ENCODE data around the gene COQ8A.
"Not testable (repeated sequence)": the region's sequence is repeated elsewhere in the genome, so short reads cannot be mapped to it uniquely, and the experiment has no call there.

The COQ8A gene

GRCh38 chr1:226953175-226953800 lies 13.2 kb downstream of the COQ8A start:
- no peak for DNase-seq

- DNase-seq, result no peak
These were observed 14.2 kb downstream of the COQ8A start for GRCh38 chr1:226954337-226954736.

GRCh38 chr1:226954777-226955176 lies 14.7 kb downstream of the COQ8A start:
- no peak for DNase-seq

- not testable (repeated sequence) for DNase-seq
These were observed 15.8 kb downstream of the COQ8A start for GRCh38 chr1:226955857-226956256.

DNA sequence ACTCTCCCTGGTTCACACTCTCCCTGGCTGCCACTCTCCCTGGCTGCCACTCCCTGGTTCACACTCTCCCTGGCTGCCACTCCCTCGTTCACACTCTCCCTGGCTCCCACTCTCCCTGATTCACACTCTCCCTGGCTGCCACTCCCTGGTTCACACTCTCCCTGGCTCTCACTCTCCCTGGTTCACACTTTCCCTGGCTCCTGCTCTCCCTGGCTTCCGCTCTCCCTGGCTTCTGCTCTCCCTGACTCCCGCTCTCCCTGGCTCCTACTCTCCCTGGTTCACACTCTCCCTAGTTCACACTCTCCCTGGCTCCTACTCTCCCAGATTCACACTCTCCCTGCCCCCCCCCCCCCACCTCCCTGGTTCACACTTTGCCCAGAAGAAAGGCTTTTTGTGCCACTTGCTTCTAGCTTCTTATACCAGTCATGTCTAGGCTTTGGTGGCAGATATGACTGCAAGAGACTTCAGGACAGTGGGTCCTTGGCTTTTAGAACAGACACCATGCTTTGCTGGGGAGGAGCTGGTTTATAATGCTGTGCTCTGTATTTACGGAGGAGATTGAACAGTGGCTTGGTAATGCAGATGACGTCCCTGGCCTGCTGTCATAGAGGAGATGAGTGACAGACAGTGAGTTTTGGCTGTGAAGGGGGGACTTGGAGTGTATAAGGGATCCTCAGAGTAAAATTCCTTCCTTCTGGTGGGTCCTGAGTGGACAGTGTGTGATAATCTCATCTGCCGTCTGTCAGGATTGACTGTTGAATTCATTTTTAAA lies 17.0 kb downstream of the COQ8A start:
- no peak for DNase-seq

DNA sequence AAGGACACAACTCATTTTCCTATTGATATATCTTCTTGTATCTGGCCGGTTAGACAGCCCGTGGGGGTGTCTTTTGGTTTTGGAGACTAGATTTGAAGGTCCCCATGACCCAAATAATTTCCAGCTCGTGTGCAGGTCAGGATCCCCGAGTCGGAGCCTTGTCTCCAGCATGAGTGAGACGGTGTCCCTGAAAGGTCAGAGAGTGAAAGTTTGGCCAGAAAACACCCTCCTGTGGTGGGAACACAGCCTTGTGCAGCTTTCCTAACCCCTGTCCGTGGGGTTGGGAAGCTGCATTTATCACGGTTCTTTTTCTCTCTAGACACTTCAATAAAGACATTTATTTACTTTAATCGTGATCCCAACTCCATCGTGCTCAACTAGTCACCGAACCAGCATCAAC lies 17.6 kb downstream of the COQ8A start:
- no peak for DNase-seq

DNA sequence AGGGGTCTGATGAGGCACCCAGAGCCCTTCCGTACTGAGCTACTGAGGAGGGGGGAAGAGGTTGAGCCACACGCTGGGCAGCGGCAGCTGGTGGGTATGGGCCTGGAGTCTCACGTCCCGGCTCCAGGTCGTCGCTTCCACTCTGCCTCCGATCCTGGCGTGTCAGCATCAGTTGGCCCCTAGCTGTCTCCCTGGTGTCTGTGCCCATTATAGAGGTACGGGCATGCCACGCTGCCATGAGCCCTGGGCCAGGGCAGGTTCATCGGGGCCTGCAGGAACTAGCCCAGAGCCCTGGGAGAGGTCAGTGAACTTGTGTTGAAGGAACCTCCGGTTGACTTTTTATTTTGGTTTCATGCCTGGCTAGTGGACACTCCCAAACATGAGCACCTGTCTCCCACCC lies 18.2 kb downstream of the COQ8A start:
- DNase-seq, result no peak

- no peak for DNase-seq
These were observed 20.2 kb downstream of the COQ8A start for GRCh38 chr1:226960256-226960655.

- no peak for DNase-seq
These were observed 21.1 kb downstream of the COQ8A start for GRCh38 chr1:226960944-226961765.

GRCh38 chr1:226962421-226963391 lies 22.6 kb downstream of the COQ8A start:
- DNase-seq, result no peak

DNA sequence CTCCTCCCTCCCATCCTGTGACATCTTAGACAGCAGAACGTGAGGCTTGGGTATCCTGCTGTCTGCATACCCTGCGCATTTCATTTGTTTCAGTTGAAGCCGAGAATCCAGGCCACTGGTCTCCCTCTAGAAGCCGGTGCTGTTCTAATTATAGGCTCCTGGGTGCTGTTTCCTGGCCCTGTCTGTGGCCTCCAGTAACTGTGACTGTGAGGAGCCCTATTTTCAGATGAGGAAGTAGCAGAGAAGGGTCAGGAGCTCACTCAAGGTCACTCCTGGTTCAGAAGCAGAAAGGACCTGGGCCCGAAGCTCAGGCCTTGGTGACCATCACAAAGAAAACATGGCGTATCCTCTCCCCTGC lies 24.0 kb downstream of the COQ8A start:
- DNase-seq, result no peak

DNA sequence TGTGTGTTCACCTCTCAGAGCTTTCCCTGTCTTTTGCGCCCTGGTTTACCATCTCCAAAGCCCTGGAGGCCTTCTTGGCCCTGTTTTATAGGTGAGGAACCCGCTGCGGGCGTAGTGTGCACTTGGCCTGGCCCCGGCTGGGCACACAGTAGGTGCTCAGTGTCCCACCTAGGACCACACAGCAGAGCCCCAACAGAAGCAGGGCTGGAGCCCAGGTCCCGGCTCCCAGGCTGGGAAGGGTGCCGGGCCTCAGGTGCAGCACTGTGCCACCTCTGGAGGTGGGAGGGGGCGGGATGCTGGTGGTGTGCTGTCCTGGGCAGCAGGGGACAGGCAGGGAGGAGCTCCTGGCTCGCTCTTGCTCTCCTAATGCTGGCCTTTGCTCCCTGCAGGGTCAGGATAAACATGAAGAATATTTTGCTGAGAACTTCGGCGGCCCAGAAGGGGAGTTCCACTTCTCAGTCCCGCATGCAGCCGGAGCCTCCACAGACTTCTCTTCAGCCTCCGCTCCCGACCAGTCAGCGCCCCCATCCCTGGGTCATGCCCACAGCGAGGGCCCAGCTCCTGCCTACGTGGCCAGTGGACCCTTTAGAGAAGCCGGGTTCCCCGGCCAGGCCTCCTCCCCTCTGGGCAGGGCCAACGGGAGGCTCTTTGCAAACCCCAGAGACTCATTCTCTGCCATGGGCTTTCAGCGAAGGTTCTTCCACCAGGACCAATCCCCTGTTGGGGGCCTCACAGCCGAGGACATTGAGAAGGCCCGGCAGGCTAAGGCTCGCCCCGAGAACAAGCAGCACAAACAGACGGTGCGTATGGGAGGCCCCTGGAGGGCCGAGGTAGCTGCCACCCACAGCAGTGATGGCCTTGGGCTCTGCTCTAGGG lies 24.8 kb downstream of the COQ8A start:
- DNase-seq, result no peak

- no peak for DNase-seq
These were observed 25.7 kb downstream of the COQ8A start for GRCh38 chr1:226965581-226966440.

GRCh38 chr1:226966683-226967082 lies 26.6 kb downstream of the COQ8A start:
- DNase-seq, result no peak

GRCh38 chr1:226967665-226968064 lies 27.6 kb downstream of the COQ8A start:
- DNase-seq, result no peak

DNA sequence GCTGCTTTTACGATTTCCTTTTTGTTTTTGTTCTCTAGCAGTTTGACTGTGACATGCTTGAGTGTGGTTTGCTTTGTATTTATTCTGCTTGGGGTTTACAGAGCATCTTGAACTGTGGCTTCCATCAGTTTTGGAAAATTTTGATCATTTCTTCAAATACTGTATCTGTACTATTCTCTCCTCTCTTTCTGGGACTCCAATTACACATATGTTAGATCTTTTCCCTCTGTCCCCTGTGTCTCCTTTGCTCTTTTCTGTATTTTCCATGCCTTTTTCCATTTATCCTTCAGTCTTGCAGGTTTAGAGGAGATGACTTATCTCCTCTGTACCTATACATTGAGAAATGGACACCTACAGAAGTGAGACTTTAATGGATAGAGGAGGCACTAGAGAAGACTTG lies 31.7 kb downstream of the COQ8A start:
- no peak for DNase-seq

GRCh38 chr1:226972931-226973330 lies 32.8 kb downstream of the COQ8A start:
- DNase-seq, result no peak

GRCh38 chr1:226973371-226973897 lies 33.3 kb downstream of the COQ8A start:
- no peak for DNase-seq

DNA sequence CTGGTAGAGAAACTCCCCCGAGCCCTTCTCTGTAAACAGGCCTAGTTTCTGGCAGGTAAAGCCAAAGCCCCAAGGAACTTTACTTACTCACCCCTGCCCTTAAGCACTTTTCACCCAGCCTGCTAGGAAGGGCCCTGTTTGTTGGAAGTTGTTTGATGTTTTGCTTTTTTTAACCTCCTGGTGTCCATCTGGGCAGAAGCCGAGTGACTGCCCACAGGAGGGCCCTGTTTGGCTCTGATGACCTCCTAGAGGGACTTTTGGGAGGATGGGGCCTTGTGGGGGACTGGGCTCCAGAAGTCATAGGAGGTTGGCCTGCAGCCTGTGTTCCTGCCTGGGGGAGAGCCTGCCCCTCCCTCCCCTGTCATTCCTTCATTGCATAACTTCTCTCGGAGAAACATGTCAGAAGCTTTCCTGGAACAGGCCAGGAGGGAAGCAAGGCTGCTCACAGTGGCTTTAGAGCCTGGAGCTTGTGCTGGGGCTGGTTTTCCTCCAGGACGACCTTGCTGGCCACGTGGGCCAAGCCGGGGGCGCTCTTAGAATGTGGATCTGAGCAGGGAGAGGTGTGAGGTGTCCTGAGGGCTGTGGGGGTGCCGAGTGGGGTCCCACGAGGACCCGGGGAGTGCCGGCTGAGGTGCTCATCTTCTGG lies 33.9 kb downstream of the COQ8A start:
- no peak for DNase-seq

Data from DMS53 (cell line).